Body of pancreas (tissue), 4 donors: ENCODE results near the gene BRD1. TPM values are rescaled to one million over a fixed set of nuclear protein-coding genes. Genes with fewer than 3 reads are reported as not detected.

ENCODE experiments used
- ATAC-seq: fragments of 150-250 bp; one replicate; pipeline ENCODE4 v1.9.1; 2016
- DNase-seq, 4 donors: peaks; one replicate each; pipeline ENCODE4 v3.0.0-alpha.2; 2019
- H3K27ac ChIP-seq, 4 donors: fragments of 200-600 bp; sonication (generic); 1 replicate in 3 of 4; 2 replicates in 1 of 4; pipeline versions ENCODE4 v1.5.1 to v1.6.1; 2016 to 2019; ENCODE audit warnings: mild to moderate bottlenecking in 1 of 4, mixed read lengths in 1 of 4, moderate library complexity in 1 of 4
- H3K27me3 ChIP-seq, 2 donors: fragments of 200-600 bp; sonication (generic); one replicate each; pipeline ENCODE4 v1.6.0; 2016; ENCODE audit warnings: mild to moderate bottlenecking in 1 of 2
- H3K36me3 ChIP-seq, 2 donors: fragments of 200-600 bp; sonication (generic); replicated peaks in 1 of 2; 2 replicates each; pipeline ENCODE4 v1.5.1; 2016; ENCODE audit warnings: low read depth in 2 of 2; ENCODE audit not compliant: insufficient read depth in 1 of 2
- H3K4me1 ChIP-seq: fragments of 200-600 bp; sonication (generic); one replicate; pipeline ENCODE4 v1.6.0; 2016
- H3K4me3 ChIP-seq, 2 donors: fragments of 200-600 bp; sonication (generic); 1 replicate in 1 of 2; 2 replicates in 1 of 2; pipeline ENCODE4 v1.5.1; 2016 to 2019
- H3K9me3 ChIP-seq, 3 donors: fragments of 200-600 bp; sonication (generic); 1 replicate in 2 of 3; 2 replicates in 1 of 3; pipeline ENCODE4 v1.5.1; 2016
- POLR2A ChIP-seq, 3 donors: fragments of 450-650 bp; IDR thresholded peaks; one replicate each; pipeline ENCODE4 v1.6.1; 2016; ENCODE audit warnings: antibody characterized with exemption in 3 of 3, mild to moderate bottlenecking in 2 of 3
- WGBS, 2 donors: methylation state at CpG; one replicate each; pipeline ENCODE4 v1.1.5; 2017; 5-methylcytosine and 5-hydroxymethylcytosine counted together
- intact Hi-C: fragments of 100-400 bp; cut with DNase I; formaldehyde crosslinking; loops from one replicate; pipeline ENCODE4 v1.15.1; 2023
- small RNA-seq: library from RNA; depleted of rRNA; stranded (forward); fragments of <200 nt; gene quantifications from one replicate; pipeline ENCODE3, GENCODE V24; 2016
- total RNA-seq, 2 donors: library from RNA; depleted of rRNA; stranded (reverse); fragments of >200 nt; gene quantifications; one replicate each; pipeline ENCODE4 v1.1.0, GENCODE V29; 2016
- TF ChIP-seq, protein P1 (sequence below), 7 experiments: fragments of 450-650 bp in 4 of 7; fragments of 200-600 bp in 3 of 7; sonication (generic) in 3 of 7; IDR thresholded peaks; one replicate each; pipeline ENCODE4 v1.5.1; 2016 to 2019; ENCODE audit warnings: antibody characterized with exemption in 7 of 7

Gene BRD1
- total RNA-seq, 2 donors from 2014 or later, result 21.8 to 36.9 TPM

DNA sequence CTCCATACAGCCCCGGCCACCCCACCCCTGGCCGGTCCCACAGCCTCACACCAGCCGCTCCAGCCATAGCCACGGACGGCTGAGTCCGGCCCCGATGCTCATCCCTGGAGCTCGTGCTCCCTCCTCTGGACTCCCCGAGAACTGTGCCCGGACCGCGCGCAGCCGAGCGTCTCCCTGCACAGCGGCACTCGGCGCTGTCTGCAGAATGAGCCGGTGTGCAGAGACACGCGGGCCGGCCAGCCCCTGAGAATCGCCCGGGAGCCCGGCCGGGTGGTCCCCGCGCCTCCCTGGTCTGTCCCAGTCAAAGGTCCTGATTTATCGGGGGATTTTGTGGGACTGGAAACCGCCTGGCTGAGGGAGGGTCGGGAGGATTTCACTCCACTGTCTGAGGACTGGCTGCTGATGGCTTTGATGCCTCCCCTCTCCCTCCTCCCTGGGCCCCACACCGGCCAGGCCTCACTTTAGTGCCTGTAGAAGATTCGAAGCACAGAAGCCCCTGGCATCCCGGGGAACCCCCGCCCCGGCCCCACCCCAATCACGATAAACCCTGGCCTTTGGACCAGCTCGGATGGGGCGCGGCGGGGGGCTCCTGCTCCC lies 102.7 kb downstream of the BRD1 start:
- H3K4me3 ChIP-seq, result no peak overlapping the region
- no peaks in the 10 kb centered on the region for H3K9me3 ChIP-seq
- peak; percentile 37 to 61 (median 40) for DNase-seq
- 17 to 38% methylated on average over 12 to 41 of the region's 41 CpGs for WGBS, 2 donors
- ATAC-seq, result no peak
- peaks cover 6% of the 10 kb centered on the region for H3K4me1 ChIP-seq
- H3K36me3 ChIP-seq, result no peaks in the 10 kb centered on the region
- TF ChIP-seq, protein P1, sequence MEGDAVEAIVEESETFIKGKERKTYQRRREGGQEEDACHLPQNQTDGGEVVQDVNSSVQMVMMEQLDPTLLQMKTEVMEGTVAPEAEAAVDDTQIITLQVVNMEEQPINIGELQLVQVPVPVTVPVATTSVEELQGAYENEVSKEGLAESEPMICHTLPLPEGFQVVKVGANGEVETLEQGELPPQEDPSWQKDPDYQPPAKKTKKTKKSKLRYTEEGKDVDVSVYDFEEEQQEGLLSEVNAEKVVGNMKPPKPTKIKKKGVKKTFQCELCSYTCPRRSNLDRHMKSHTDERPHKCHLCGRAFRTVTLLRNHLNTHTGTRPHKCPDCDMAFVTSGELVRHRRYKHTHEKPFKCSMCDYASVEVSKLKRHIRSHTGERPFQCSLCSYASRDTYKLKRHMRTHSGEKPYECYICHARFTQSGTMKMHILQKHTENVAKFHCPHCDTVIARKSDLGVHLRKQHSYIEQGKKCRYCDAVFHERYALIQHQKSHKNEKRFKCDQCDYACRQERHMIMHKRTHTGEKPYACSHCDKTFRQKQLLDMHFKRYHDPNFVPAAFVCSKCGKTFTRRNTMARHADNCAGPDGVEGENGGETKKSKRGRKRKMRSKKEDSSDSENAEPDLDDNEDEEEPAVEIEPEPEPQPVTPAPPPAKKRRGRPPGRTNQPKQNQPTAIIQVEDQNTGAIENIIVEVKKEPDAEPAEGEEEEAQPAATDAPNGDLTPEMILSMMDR (IDR thresholded peaks at IDR 0.05), result peak in 6 of 7 experiments; percentile 11 to 56 (median 39)
- TF ChIP-seq POLR2A (IDR thresholded peaks at IDR 0.05), result no peak
- H3K27ac ChIP-seq, result no peak overlapping the region
- intact Hi-C loops, result no loop called here
- H3K27me3 ChIP-seq, result peaks cover 0 to 11% of the 10 kb centered on the region in 2 donors

DNA sequence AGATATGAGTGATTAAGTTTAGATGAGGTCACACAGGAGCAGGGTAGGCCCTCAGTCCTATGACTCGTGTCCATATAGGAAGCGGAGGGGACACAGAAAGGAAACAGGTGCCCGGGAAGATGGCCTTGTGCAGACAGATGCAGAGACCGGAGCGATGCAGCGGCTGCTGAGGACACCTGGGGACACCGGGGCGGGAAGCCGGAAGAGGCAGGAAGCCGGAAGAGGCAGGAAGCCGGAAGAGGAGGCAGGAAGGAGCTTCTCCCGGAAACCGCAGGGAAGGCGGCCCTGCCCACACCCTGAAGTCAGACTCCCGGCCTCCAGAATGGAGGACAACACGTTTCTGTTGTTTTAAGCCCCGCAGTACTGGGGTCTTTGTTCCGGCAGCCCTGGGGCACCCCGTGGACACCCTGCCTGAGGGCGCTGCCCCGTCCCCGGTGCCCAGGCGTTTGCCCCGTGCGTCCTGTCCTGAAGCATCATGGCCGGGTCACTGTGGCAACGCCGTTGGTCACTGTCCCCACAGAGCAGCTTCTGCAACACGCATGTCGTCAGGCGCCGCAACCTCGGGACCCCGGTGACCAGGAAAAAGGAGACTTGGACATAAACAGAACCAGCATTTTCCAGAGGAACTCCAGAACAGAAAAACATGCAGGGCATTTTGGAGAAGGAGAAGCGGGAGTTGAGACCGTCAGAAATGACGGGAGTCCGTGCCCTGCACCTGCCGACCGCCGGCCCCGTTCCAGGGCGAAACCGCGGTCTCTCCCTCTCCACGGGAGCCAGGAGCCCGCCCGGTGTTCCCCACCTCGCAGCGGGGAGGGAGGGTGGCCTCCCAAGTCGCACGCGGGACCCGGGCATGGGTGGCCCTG lies 103.4 kb downstream of the BRD1 start:
- intact Hi-C loops, result no loop called here
- H3K27me3 ChIP-seq, result peaks cover 0 to 11% of the 10 kb centered on the region in 2 donors
- H3K9me3 ChIP-seq, result no peaks in the 10 kb centered on the region
- H3K4me1 ChIP-seq, result peaks cover 6% of the 10 kb centered on the region
- H3K36me3 ChIP-seq, result no peaks in the 10 kb centered on the region
- DNase-seq, result no peak
- TF ChIP-seq, protein P1 (IDR thresholded peaks at IDR 0.05), result no peak
- TF ChIP-seq POLR2A (IDR thresholded peaks at IDR 0.05), result no peak
- no peak overlapping the region for H3K27ac ChIP-seq
- 39 to 48% methylated on average over 31 to 52 of the region's 54 CpGs for WGBS, 2 donors
- ATAC-seq, result no peak
- no peak overlapping the region for H3K4me3 ChIP-seq

DNA sequence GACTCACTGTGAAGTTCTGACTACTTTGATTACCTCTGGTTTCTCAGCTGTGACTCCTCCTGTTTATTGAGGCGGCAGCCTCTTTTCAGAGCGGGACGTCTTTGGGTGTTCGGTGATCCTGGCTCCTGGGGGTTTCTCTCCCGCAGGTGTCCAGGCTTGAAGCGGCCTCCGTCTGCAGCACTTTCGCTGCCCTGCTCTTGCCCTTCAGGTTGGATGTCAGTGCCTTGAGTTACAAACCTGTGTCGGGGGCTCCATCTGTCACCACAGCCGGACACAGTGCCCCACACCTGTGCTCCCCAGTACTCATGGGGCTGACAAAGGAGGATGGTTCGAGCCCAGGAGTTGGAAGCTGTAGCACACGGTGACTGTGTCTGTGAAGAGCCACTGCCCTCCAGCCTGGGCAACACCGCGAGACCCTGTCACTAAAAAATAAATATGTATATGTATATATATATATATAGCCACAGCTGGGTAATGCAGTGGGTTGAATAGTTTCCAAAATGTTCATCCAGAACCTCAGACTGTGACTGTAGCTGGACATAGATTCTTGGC lies 104.1 kb downstream of the BRD1 start:
- peaks cover 0 to 11% of the 10 kb centered on the region in 2 donors for H3K27me3 ChIP-seq
- peaks cover 6% of the 10 kb centered on the region for H3K4me1 ChIP-seq
- intact Hi-C loops, result no loop called here
- ATAC-seq, result no peak
- TF ChIP-seq, protein P1 (IDR thresholded peaks at IDR 0.05), result no peak
- no peak for TF ChIP-seq POLR2A (IDR thresholded peaks at IDR 0.05)
- H3K27ac ChIP-seq, result no peak overlapping the region
- H3K9me3 ChIP-seq, result no peaks in the 10 kb centered on the region
- H3K36me3 ChIP-seq, result no peaks in the 10 kb centered on the region
- WGBS, 2 donors, result 71 to 80% methylated on average over 14 of the region's 14 CpGs
- DNase-seq, result no peak
- H3K4me3 ChIP-seq, result no peak overlapping the region

Small RNA genes within 50 kb of the gene (small RNA-seq; reads per million reads assigned to genes)
- gene AL117328.1, result not detected
- not detected for gene RF00017

Other genes with a start within 250 kb of the BRD1 start
- 10 to 100 TPM in 1 of 2 donors, 1 to 10 TPM in 1; 9.6 to 17.1 TPM for gene ZBED4, start 26.0 kb upstream of the BRD1 start, total RNA-seq
- gene ALG12, start 90.6 kb upstream of the BRD1 start, total RNA-seq, result 10 to 100 TPM; 16.2 to 17.9 TPM
- gene CRELD2, start 90.8 kb upstream of the BRD1 start, total RNA-seq, result 100 to 1,000 TPM in 1 of 2 donors, 10 to 100 TPM in 1; 73.9 to 201 TPM
- 10 to 100 TPM; 57.3 to 98.9 TPM for gene PIM3, start 132.9 kb upstream of the BRD1 start, total RNA-seq
- gene IL17REL, start 184.9 kb upstream of the BRD1 start, total RNA-seq, result not detected
- not detected for gene TTLL8, start 230.4 kb upstream of the BRD1 start, total RNA-seq